ENCODE results near the gene NCSTN.
A peak's percentile ranks its signal among the peaks of the same experiment; 100 is the strongest.

NCSTN gene

GRCh38 chr1:160342953-160343869, at the start of gene NCSTN, which contains the start of gene COPA:
Gene NCSTN (plus strand): TSS chr1:160343383. CDS start chr1:160343397, 14 bp downstream.
Gene COPA (minus strand): TSS chr1:160343250. CDS start chr1:160343170, 80 bp downstream.
- peak; percentile 88 for DNase-seq

DNA sequence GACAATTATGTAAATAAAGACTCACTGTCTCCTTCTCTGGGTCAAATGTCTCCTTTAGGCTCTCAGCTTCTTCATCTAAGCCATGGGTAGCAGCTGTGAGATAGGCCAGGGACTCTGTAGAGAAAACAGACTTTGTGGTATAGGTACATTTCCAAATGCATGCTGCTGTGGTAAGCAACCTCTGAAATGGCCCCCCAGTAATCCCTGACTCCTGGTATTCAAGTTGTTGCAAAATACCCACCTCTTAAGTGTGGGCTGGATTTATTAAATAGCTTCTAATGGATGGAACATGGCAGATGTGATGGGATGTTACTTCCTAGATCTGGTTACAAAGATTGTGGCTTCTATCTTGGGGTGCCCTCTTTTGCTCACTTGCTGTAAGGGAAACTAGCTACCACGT, 47.1 kb upstream of the NCSTN start:
- no peak for DNase-seq

DNA sequence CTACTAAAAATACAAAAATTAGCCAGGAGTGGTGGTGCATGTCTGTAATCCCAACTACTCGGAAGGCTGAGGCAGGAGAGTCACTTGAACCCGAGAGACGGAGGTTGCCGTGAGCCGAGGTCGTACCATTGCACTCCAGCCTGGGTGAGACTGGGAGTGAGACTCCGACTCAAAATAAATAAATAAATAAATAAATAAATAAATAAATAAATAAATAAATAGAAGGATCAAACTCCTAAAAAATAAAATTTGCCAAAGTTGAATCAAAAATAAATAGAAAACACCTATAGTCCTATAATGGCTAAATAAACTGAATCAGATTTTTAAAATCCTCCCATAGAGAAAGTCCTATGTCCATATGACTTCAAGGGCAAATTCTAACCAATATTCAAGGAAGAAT, 43.0 kb upstream of the NCSTN start:
- DNase-seq: no peak

- no peak for DNase-seq
Observed at GRCh38 chr1:160307118-160307791, 35.9 kb upstream of the NCSTN start.

DNA sequence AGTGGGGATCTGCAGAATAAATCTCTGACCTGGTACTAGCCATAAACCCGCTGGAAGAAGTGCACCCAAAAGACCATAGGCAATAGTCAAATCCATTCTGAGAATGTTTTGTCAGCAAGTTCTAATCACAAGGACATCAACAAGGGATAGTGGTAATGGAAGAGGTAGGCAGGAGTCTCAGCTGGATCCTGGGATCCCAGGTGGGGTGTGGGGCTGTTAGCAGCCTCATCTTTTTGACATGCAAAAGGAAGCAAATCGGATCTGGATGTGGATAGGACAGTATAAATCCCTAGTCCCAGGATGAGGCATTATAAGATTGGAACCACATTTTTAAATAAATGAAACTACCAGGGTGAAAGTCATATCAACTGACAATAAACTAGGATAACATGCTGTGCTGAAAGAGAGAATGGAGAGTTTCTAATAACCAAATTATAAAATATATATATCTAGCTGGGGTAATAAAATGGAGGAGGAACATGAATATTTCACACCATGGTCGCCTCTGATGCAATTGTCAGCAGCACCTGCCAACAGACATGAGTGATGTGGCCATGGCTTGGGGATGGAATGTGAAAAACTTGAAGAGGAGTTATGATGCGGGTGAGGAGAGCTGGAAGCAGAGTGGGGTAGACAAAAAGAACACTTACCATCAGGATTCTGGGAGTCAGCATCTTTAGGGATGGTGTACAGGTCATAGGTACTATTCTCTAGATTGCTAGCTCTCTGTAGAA, 34.6 kb upstream of the NCSTN start:
- no peak for DNase-seq

GRCh38 chr1:160309185-160309557, 34.0 kb upstream of the NCSTN start:
- DNase-seq: no peak

GRCh38 chr1:160309571-160309970, 33.6 kb upstream of the NCSTN start:
- no peak for DNase-seq

DNA sequence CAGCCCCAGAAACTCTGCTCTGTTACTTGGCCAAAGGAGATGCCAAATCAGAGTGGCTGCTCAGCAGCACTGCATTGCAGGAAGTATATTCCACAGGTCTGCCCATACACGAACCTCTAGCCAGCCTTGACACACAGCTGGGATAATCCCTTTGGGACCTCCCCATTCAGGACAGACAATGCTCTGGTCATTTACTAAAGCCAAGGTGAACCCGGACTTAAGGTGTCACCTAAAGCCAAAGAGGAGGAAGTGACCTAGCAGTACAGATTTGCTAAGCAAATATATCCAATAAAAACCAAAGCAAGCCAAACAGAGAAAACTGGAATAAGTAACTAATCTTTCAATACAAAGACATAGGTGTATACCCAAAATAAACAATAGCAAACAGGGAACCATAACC, 27.8 kb upstream of the NCSTN start:
- no peak for DNase-seq

DNA sequence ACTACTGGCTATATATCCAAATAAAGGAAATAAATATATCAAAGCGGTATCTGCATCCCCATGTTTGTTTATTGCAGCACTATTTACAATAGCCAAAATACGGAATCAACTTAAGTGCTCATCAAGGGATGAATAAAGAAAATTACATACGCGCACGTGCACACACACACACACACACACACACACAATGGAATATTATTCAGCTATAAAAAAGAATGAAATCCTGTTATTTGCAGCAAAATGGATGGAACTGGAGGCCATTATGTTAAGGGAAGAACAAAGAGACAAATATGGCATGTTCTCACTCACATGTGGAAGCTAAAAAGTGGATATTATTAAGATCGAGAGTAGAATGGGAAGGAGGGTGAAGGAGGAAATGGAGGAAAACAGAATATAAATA, 20.4 kb upstream of the NCSTN start:
- no peak for DNase-seq

DNA sequence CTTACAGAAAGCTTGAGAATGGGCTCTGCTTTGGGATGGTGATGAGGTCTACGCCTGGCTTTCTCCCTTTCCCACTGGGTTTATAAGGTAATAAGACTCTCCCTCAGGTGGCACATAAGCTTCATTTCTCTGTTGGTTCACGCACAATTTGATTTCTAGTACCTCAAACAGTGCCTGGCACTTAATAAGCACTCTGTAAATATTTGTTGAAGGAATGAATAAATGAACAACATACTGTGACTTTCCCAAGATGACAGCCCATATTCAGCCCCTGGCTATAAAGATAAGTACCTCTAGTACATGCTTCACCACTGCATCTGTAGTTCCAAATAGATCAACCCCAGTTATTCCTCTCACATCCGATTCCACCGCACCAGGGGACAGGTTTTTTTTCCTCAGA, 17.9 kb upstream of the NCSTN start:
- DNase-seq: no peak

DNA sequence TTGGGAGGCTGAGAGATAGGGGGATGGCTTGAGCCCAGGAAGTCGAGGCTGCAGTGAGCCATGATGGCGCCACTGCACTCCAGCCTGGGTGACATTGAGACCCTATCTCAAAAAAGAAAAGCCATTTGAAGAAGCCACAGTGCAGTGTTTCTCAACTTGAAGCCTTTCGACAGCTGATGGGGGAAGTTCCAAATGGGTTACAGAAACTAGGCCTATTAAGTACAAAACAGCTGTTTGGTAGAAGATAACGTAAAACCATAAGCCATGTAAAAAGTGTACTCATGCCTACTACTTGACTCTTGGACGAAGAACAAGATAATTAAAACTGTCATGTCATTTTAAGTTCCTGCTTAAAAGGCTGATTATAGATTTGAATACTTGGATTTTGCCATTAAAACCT, 16.8 kb upstream of the NCSTN start:
- DNase-seq: no peak

DNA sequence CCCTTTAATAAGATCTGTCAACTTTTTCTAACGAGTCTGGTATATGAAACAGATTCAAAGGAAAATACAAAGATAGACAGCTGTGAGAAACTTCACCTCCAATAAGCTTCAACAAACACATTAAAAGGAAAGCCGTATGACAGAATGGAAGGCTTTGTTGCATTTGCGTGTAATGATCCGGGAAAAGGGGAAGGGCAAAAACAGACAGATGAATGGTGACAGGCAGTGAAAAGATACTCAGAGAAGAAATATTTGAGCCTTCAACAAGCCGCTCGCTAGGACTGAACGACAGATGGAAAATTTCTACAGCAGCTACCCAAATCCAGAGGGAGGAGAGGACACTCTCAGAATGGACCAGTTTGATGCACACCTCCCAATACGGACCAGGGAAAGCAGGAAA, 15.0 kb upstream of the NCSTN start:
- no peak for DNase-seq

GRCh38 chr1:160330119-160330518, 13.1 kb upstream of the NCSTN start:
- DNase-seq: no peak

GRCh38 chr1:160332516-160332915, 10.7 kb upstream of the NCSTN start:
- DNase-seq: no peak

DNA sequence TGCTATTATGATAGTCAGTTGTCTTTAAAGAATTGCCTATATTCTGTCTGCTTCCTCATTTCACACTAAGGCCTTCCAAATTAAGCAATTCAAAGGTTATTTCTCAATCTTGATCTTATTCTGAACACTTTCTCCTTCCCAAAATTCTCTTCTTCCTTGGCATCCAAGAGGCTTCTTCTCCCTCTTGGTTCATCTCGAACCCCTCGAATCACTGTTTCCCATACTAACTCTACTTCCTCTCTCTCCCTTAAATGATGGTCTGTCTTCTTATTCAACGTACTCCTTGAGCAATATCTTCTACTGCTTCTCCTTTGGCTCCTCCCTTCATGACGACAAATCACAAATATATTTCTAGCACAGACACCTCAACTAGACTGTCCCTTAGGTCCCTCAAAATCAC, 4.6 kb upstream of the NCSTN start:
- no peak for DNase-seq

DNA sequence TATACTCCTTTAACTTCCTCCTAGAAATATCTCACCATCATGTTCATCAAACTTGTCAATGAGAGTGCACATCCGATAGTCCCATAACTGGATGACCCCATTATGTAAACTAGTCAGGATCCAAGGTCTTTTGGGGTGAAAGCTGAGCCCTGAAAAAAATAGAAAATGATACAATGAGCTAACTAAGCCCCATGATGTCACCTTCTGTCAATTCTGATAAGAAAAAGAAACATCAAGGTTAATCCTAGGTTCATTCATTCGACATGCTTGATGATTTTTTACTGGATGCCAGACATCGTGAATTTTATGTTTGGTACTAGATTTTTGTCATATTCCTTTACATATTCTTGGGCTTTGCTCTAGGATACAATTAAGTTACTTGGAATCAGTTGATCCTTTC, 3.0 kb upstream of the NCSTN start:
- no peak for DNase-seq

DNA sequence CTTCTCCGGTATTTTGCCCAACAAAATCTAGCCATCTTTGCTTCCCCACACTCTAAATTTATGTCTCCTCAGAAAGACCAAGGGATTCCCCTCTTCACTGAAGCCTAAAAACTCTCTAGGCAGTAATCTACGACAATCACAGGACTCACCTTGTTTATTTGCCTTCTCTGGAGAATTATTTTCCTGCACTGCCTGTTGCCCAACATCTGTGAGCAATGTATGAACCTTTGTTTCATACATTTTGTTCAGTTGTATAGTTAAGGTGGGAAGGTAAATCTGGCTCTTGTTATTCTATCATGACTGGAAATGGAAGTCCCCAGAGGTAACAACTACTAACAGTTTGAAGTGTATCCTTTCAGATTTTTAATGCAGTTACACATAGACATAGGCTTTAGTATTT, 2.3 kb upstream of the NCSTN start:
- DNase-seq: no peak

- DNase-seq: peak; percentile 57
Observed at GRCh38 chr1:160342526-160342925, 657 bp upstream of the NCSTN start.

DNA sequence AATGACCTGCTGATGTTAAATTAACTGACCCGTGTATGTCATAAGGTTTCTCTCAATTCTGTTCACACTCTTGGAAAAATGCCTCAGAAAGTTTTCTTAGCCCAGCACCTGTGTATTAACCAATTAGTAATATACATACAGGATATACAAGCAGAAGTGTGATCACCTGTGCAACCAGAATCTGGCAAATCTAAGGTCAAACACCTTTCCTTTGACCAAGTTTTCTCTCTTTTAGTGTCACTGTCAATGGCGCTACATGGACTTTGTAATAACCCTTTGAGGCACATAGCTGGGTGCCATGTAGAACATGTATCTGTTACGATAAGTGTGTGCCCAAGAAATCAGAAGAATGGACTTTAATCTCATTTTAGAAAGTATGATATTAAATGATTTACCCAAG, 1.1 kb downstream of the NCSTN start:
- DNase-seq: no peak

DNA sequence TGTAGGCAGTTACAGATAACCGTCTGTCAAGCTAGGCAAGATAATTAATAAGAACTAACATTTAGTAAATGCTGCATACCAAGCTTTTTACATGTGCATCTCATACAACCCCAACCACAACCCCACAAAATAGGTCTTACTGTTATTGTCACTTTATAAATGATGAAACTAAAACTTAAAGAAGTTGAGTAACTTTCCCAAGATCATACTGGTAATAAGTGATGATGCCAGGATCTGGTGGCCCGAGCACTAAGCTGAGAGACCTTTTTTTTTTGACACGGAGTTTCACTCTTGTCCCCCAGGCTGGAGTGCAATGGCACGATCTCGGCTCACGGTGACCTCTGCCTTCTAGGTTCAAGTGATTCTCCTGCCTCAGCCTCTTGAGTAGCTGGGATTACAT, 1.8 kb downstream of the NCSTN start:
- no peak for DNase-seq

DNA sequence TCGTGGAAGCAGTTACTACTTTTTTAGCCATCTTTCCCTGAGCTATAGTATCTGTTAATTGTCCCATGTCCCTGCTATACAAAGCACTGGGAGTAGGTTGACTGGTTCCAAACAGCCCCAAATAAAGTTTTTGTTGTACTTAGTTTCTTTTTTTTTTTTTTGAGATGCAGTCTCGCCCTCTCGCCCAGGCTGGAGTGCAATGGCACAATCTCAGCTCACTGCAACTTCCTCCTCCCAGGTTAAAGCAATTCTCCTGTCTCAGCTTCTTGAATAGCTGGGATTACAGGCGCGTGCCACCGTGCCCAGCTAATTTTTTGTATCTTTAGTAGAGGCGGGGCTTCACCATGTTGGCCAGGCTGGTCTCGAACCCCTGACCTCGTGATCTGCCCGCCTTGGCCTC, 3.3 kb downstream of the NCSTN start:
- no peak for DNase-seq

- DNase-seq: no peak
Observed at GRCh38 chr1:160346958-160347357, 3.8 kb downstream of the NCSTN start.

DNA sequence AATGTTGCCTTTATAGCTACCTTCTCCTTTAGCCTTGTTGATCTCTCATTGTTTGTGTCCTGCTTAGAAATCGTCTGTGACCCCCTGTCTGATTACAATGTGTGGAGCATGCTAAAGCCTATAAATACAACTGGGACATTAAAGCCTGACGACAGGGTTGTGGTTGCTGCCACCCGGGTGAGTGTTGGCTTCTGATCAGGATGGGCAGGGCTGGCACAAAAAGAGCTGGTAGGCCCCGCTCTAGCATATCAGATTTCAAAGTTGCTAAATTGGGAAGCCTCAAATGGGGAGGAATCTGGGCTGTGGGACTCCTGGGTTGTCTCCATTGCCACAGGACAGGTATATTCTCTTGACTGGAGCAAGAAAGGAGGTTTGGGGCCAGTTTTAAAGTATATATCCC, 8.4 kb downstream of the NCSTN start:
- no peak for DNase-seq

DNA sequence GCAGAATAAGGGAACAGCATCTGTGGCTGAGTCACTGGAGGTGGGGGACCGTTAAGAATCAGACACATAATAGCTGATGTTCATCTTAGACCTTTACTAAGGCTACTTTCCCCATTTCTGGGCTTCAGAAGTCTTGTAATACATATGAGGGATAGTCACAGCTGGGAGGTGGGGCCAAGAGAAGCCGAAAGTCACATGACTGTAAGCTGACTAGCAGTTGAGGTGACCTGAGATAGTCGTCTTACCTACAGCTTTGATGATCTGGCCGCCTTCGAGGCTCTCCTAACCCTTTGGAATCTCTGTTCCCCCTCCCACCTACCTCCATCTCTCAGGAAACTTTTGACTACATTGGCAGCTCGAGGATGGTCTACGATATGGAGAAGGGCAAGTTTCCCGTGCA, 9.4 kb downstream of the NCSTN start:
- DNase-seq: no peak

Measured in KG1 (cell line).